CD4-positive, alpha-beta T cell treated with Interleukin-4 for 4 hours (primary cell): ENCODE measurements around the gene PLA2G15.
A peak's percentile ranks its signal among the peaks of the same experiment; 100 is the strongest.

Experiments
- DNase-seq: peaks from one replicate; pipeline ENCODE4 v3.0.0-alpha.2; 2020

The PLA2G15 gene

DNA sequence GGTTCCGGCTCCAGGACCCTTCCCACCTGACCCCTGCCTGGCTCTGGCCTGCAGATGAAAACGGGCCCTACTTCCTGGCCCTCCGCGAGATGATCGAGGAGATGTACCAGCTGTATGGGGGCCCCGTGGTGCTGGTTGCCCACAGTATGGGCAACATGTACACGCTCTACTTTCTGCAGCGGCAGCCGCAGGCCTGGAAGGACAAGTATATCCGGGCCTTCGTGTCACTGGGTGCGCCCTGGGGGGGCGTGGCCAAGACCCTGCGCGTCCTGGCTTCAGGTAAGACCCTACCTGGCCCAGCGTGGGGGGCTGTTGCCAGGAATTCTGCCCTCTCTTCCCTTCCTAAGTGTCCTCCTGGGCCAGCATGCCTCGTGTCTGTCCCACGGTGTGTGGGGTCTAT lies 10.5 kb downstream of the PLA2G15 start:
- no peak for DNase-seq

GRCh38 chr16:68257251-68257905 lies 12.2 kb downstream of the PLA2G15 start:
- DNase-seq = no peak

DNA sequence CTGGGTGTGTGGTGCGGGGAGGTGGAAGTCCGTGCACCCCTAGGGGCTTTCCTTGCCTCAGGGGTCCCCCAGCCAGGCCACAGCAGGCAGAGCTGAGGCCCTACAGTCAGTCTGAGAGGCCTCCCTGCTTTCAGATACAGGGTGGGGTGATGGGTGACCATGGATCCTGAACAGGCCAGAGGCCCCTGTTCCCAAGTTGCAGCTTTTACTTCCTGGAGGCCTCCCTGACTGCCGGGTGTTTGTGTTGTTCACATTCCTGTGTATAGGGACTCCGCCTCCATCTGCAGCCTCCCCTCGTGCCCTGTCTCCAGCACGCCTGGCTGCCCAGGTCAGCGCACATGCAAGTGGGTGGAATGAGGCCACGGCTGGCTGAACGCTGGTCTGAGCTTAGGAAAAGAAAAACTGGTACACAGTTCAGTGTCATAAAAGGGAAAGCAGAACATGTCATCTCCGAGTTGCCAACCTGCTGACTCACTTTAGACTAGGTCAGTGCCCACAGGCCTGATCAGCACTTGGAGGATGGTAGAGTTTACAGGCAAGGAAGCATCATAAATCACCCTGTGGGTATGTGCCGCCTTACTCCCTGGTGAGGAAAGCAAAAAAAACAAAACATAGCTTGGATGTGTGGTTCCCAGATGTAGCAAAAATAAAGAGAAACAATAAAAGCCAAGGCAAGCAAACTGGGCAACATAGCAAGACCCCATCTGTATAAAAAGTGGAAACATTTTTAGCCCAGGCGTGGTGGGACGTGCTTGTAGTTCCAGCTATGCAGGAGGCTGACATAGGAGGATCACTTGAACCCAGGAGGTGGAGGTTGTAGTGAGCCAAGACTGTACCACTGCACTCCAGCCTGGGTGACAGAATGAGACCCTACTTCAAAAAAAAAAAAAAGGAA lies 13.0 kb downstream of the PLA2G15 start:
- DNase-seq = no peak

DNA sequence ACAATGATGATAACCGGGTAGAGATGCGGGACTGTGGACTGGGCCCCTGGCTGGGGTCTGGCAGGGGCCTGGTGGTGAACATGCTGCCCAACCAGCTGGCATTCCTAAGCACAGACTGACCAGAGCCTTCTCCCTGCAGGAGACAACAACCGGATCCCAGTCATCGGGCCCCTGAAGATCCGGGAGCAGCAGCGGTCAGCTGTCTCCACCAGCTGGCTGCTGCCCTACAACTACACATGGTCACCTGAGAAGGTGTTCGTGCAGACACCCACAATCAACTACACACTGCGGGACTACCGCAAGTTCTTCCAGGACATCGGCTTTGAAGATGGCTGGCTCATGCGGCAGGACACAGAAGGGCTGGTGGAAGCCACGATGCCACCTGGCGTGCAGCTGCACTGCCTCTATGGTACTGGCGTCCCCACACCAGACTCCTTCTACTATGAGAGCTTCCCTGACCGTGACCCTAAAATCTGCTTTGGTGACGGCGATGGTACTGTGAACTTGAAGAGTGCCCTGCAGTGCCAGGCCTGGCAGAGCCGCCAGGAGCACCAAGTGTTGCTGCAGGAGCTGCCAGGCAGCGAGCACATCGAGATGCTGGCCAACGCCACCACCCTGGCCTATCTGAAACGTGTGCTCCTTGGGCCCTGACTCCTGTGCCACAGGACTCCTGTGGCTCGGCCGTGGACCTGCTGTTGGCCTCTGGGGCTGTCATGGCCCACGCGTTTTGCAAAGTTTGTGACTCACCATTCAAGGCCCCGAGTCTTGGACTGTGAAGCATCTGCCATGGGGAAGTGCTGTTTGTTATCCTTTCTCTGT lies 14.0 kb downstream of the PLA2G15 start:
- no peak for DNase-seq

DNA sequence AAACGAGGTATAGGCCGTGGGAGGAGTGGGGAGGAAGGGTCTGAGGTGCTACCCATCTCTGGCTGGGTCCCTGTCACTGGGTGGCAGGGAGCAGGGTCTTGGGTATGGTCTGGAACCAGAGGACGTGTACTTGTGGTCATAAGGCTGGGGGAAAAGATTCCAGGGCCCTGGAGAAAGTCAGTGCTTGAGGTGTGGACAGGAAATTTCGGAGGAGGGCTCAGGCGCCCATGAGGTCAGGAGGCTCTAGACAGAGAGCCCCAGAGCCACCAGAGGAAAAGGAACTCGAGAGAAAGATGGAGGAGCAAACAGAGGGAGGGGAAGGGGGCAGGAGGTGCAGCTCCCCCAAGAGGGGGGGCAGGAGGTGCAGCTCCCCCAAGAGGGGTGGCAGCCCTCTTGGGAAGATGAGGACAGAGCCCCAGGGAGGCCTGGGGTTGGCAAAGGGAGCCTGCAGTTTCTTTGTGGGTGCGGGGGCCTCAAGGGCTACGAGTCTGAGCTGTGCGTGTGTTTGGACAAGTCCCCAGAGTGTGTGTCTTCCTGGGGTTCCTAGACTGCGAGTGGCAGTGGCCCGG lies 18.5 kb downstream of the PLA2G15 start:
- no peak for DNase-seq

- DNase-seq = peak; percentile 81
Measured at GRCh38 chr16:68264128-68265077, 19.2 kb downstream of the PLA2G15 start, which contains the start of gene SLC7A6. Gene SLC7A6 (plus strand): TSS chr16:68264526. CDS start chr16:68274727, 10,201 bp downstream.

DNA sequence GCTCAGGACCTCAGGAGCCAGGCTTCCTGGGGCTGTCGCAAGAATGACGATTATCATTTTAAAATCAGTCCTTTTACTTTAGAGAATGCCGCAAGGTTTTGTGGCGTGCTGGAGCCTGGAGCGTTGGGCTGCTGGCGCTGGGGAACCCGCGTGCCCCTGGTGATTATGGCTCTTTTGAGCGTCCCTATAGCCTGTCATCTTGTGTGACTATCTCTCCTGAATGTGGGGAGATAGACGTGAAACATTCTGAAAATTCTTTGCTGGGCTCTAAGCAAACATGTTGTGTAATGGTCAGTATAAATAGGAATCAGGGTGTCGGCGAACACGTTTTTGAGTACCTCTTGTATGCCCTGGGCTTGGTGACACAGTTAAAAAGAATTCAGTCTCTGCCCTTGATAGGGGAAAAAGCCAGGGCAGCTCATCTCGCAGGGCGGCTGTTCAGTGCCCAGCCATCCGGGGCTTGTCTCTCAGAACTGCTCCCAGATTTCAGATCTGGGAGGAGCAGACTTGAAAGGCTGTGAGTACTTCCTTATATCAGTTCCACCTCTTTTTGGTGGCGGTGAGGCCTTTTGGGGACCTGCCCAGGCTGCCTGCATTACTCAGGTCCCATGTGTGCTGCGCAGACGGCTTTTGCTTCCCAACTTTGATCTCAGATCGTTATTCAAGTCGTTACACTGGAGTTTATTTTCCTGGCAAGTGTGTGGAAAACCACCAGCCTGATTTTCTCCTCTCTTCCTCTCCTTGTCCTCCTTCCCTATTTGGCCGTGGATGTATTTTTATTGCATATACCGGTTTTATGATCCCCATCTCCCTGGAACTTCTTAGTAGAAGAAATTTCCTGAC lies 20.1 kb downstream of the PLA2G15 start:
- DNase-seq = peak; percentile 62

GRCh38 chr16:68267612-68268405 lies 22.6 kb downstream of the PLA2G15 start:
- no peak for DNase-seq

DNA sequence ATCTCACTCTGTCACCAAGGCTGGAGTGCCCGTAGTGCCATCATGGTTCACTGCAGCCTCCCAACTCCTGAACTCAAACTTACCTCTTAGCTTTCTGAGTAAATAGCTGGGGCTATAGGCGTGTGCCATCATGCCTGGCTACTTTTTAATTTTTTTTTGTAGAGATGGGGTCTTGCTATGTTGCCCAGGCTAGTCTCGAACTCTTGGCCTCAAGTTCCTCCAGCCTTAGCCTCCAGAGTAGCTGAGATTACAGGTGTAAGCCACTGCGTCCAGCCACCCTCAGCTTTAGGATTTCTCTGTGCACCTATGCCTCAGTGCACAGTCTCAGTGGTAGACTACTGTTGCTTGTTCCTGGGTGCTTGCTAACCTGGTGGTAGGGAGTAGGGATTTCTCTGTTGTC lies 24.6 kb downstream of the PLA2G15 start:
- no peak for DNase-seq

GRCh38 chr16:68270353-68270752 lies 25.2 kb downstream of the PLA2G15 start:
- DNase-seq = peak; percentile 74

DNA sequence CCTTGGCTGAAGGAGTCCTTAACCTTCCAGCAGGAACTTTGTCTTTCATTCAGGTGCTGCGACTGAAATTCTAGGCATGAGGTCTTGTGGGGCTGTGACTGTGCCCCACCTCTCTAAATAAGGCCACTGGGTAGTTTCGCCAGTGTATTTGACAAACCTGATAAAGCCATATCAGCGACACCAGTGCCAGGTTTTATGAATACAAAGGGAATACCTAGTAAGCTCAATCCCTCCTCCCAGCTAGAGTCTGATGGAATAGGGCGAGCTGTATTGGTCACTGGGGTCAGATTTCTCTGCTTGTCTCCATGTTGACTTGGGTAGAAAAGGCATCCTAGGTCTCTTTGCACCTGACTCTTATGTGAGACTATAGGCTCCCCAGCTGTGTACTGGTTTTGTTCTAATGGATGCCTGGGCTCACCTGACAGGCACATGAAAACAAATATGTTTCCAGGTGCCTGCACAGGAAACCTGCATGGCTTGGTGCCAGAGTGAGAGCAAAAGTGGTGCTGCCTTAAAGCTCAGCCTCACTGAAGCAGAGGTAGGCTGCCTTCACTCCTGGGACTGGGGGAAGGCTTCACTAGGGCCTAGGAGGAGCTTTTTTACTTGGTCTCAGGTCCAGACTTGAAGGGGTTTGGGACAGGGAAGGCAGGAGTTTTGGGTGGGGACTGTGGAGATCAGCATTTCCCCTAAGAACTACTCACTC lies 27.5 kb downstream of the PLA2G15 start:
- DNase-seq = peak; percentile 69

DNA sequence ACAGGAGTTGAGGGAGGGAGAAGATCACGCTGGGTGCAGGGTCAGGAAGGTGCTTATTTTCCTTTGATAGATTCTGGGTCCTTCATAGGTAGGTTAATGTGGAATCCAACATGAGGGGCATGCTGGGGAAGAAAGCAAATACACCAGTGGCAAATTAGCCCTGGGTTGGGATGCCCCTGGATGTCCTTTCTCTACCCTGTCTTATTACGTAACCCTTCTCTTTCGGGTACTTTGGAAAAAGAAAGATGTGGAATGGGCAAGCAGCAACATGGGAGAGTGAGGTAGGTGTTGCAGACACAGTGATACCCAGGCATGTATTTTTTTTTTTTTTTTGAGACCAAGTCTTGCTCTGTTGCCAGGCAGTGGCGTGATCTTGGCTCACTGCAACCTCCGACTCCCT lies 28.3 kb downstream of the PLA2G15 start:
- DNase-seq = no peak

GRCh38 chr16:68273896-68274295 lies 28.7 kb downstream of the PLA2G15 start:
- DNase-seq = peak; percentile 39

GRCh38 chr16:68274441-68274840 lies 29.3 kb downstream of the PLA2G15 start:
- no peak for DNase-seq

DNA sequence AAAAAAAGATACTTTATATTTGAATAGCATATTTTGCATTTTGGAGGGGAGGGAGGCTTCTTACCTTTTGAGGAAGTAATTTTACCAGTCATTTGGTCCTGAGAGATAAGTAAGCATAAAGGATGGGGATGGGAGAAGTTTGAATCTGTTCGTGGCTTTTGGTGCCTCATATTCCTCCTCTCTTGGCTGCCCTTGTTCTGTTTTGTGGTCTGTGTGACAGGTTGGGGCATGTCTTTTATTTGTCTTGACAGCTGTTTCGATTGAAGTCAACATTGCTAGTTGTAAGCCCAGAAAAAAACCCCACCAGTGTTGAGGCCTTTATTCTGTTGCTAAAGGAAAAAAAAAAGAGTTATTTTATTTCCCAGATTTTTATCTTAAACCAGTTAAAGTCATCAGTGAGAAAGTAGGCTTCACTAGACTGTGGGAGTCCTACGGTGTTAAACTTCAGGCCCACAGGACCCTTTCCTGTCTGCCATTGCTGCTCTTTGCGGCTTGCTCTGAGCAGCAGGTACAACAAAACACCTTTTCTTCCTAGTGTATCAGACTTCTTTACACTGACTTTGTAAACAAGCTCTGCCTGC lies 30.5 kb downstream of the PLA2G15 start:
- DNase-seq = peak; percentile 81

GRCh38 chr16:68276223-68276622 lies 31.1 kb downstream of the PLA2G15 start:
- DNase-seq = no peak

DNA sequence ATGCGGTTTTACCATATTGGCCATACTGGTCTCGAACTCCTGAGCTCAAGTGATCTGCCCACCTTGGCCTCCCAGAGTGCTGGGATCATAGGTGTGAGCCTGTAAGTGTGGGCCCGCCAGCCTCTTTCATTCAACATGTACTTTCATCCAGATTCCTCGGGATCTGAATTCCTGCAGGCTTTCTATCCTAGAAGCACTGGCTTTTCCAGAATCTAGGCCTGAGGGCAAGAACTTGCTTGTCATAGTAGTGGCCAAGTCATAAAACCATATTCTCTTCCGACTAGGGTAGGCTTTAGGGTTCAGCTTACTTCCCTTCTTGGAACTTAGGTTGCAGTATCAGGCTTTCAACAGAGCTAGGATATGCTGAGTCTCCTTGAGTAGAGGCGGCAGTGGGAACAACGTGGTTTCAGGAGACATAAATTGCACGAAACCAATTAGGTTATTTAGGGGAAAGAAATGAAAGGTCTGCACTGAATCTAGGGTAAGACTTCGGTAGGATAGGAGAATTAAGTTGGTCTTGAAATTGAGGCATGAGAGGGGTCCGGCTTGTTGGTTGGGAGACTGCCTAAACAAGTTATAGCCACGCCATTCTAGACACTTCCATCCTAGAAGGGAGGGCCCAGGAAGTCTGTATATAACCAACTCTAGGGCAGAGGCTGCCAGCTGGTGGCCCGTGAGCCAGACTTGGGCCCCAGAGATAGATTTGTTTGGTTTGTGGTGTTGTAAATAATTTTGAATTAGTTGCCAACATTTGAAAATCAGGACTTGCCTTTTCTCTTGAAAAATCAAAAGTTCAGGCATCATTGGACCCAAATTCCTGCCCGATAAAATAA lies 34.8 kb downstream of the PLA2G15 start:
- DNase-seq = no peak
